Transverse colon (tissue), 4 donors: ENCODE results near the gene THAP4. TPM values are rescaled to one million over a fixed set of nuclear protein-coding genes. Genes with fewer than 3 reads are reported as not detected.

Experiments
- DNase-seq: peaks from one replicate; pipeline ENCODE4 v3.0.0-alpha.2; 2019
- H3K27ac ChIP-seq, 4 donors: fragments of 200-600 bp; sonication (generic); 2 replicates each; pipeline ENCODE4 v1.5.1; 2016 to 2018; ENCODE audit warnings: inconsistent platforms in 4 of 4
- H3K27me3 ChIP-seq: fragments of 200-600 bp; sonication (generic); 2 replicates; pipeline ENCODE4 v1.5.1; 2017; ENCODE audit warnings: inconsistent platforms
- H3K36me3 ChIP-seq, 4 donors: fragments of 200-600 bp; sonication (generic); 2 replicates each; pipeline ENCODE4 v1.5.1; 2017 to 2019; ENCODE audit warnings: inconsistent platforms in 4 of 4
- H3K4me1 ChIP-seq, 4 donors: fragments of 200-600 bp; sonication (generic); 2 replicates each; pipeline ENCODE4 v1.5.1; 2017 to 2020; ENCODE audit warnings: inconsistent platforms in 4 of 4
- H3K4me3 ChIP-seq, 4 donors: fragments of 200-600 bp; sonication (generic); 1 replicate in 1 of 4; 2 replicates in 3 of 4; pipeline versions ENCODE4 v1.5.1 to v1.6.1; 2017 to 2019; ENCODE audit warnings: inconsistent platforms in 4 of 4
- H3K9me3 ChIP-seq, 2 donors: fragments of 200-600 bp; sonication (generic); 2 replicates each; pipeline ENCODE4 v1.5.1; 2017 to 2019; ENCODE audit warnings: inconsistent platforms in 2 of 2
- CTCF ChIP-seq, 5 experiments: fragments of 200-600 bp in 3 of 5; fragments of 450-650 bp in 2 of 5; sonication (generic) in 3 of 5; IDR thresholded peaks; 1 replicate in 2 of 5; 2 replicates in 3 of 5; pipeline ENCODE4 v1.5.1; 2016 to 2017; ENCODE audit warnings: antibody characterized with exemption in 5 of 5, inconsistent platforms in 3 of 5, mild to moderate bottlenecking in 2 of 5, moderate library complexity in 1 of 5
- EP300 ChIP-seq: sonication (generic); formaldehyde crosslinking; IDR thresholded peaks from one replicate; pipeline ENCODE4 v1.6.1; 2017; ENCODE audit warnings: antibody characterized with exemption, low read depth
- POLR2A ChIP-seq: fragments of 450-650 bp; IDR thresholded peaks from one replicate; pipeline ENCODE4 v1.6.1; 2016; ENCODE audit warnings: antibody characterized with exemption, mild to moderate bottlenecking, moderate library complexity
- POLR2AphosphoS5 ChIP-seq, 3 donors: sonication (generic); formaldehyde crosslinking; IDR thresholded peaks; one replicate each; pipeline ENCODE4 v1.6.1; 2016; ENCODE audit warnings: antibody characterized with exemption in 3 of 3
- WGBS, 2 donors: methylation state at CpG; one replicate each; pipeline ENCODE4 v1.1.5; 2018; ENCODE audit warnings: low coverage in 1 of 2; 5-methylcytosine and 5-hydroxymethylcytosine counted together
- in situ Hi-C, 4 donors: fragments of 200-750 bp; cut with MboI; loops; one replicate each; pipeline versions ENCODE4 v1.15.0 to v1.15.1; 2017; ENCODE audit warnings: low sequenced_read_pairs in 3 of 4, low pct_ligation_motif_present in 1 of 4, low pct_unique_long_range_greater_than_20kb in 1 of 4
- intact Hi-C: fragments of 100-400 bp; cut with DNase I; formaldehyde crosslinking; loops from one replicate; pipeline ENCODE4 v1.15.1; 2023; ENCODE audit warnings: low total_unique reads
- small RNA-seq, 4 donors: library from RNA; depleted of rRNA; stranded (forward); fragments of <200 nt; gene quantifications; one replicate each; pipeline ENCODE3, GENCODE V24; 2016
- total RNA-seq, 4 donors: library from RNA; depleted of rRNA; stranded (reverse); fragments of >200 nt; gene quantifications; one replicate each; pipeline ENCODE4 v1.1.0, GENCODE V29; 2016

The THAP4 gene
- total RNA-seq, 4 donors from 2014 or later = 65.1 to 142 (median 82.8) TPM

GRCh38 chr2:241535871-241536655 is 100.9 kb downstream of the THAP4 start:
- in situ Hi-C loops (no loop called here), intact Hi-C loops (no loop called here)
- Histone ChIP-seq H3K4me1 (peaks cover 0 to 9% (median 7%) of the 10 kb centered on the region in 4 donors), H3K27ac (no peak overlapping the region), H3K27me3 (peaks cover 18% of the 10 kb centered on the region), H3K9me3 (no peaks in the 10 kb centered on the region), H3K4me3 (no peak overlapping the region), H3K36me3 (no peaks in the 10 kb centered on the region)
- no peak for DNase-seq
- 32 to 62% methylated on average over 5 to 13 of the region's 13 CpGs for WGBS, 2 donors
- TF ChIP-seq EP300 (no peak), POLR2A (no peak), CTCF (IDR thresholded peaks at IDR 0.05) (no peak), POLR2AphosphoS5 (IDR thresholded peaks at IDR 0.05) (no peak)

- Histone ChIP-seq H3K9me3 (no peaks in the 10 kb centered on the region), H3K27ac (no peak overlapping the region), H3K36me3 (no peaks in the 10 kb centered on the region), H3K4me1 (no peaks in the 10 kb centered on the region), H3K4me3 (no peak overlapping the region), H3K27me3 (peaks cover 6% of the 10 kb centered on the region)
- intact Hi-C loops = no loop called here
- in situ Hi-C loops = no loop called here
- no peak for TF ChIP-seq EP300
- TF ChIP-seq CTCF (IDR thresholded peaks at IDR 0.05) = no peak
- TF ChIP-seq POLR2AphosphoS5 (IDR thresholded peaks at IDR 0.05) = no peak
- no peak for TF ChIP-seq POLR2A
- no peak for DNase-seq
- 88% methylated on average over 15 of the region's 17 CpGs; no CpG with 5 or more reads in 1 of the 2 donors for WGBS, 2 donors
Measured at GRCh38 chr2:241534701-241535375, 102.1 kb downstream of the THAP4 start.

Small RNAs within 50 kb of the gene (small RNA-seq; reads per million reads assigned to genes)
- gene RNA5SP122 = 0 to 0.18 (median 0) reads per million in 4 donors

Other genes starting within 250 kb of the THAP4 start
- 100 to 1,000 TPM; 159 to 427 (median 205) TPM for gene STK25, start 128.6 kb downstream of the THAP4 start, total RNA-seq
- gene BOK, start 78.4 kb downstream of the THAP4 start, total RNA-seq = 10 to 100 TPM; 21.0 to 84.2 (median 24.4) TPM
- gene ATG4B, start 535 bp upstream of the THAP4 start, total RNA-seq = 100 to 1,000 TPM in 3 of 4 donors, 10 to 100 TPM in 1; 62.9 to 400 (median 137) TPM
- gene DTYMK, start 49.7 kb upstream of the THAP4 start, total RNA-seq = 10 to 100 TPM in 2 of 4 donors, 1 to 10 TPM in 2; 3.4 to 27.9 (median 11.4) TPM
- 10 to 100 TPM; 37.4 to 94.3 (median 56.3) TPM for gene ING5, start 64.9 kb upstream of the THAP4 start, total RNA-seq
- gene D2HGDH, start 97.5 kb upstream of the THAP4 start, total RNA-seq = 100 to 1,000 TPM in 1 of 4 donors, 10 to 100 TPM in 3; 53.2 to 150 (median 55.5) TPM
- 100 to 1,000 TPM in 1 of 4 donors, 10 to 100 TPM in 3; 50.8 to 364 (median 76.0) TPM for gene GAL3ST2, start 139.7 kb upstream of the THAP4 start, total RNA-seq
- gene NEU4, start 172.0 kb upstream of the THAP4 start, total RNA-seq = 100 to 1,000 TPM in 2 of 4 donors, 10 to 100 TPM in 2; 58.1 to 195 (median 93.9) TPM
- under 1 TPM in 2 of 4 donors, not detected in 2; 0.55 to 0.64 TPM for gene PDCD1, start 221.7 kb upstream of the THAP4 start, total RNA-seq
- under 1 TPM in 1 of 4 donors, not detected in 3; 0.16 TPM for gene RTP5, start 232.6 kb upstream of the THAP4 start, total RNA-seq